T-cell (primary cell): Measurements from ENCODE around the gene MTARC2. TPM values are rescaled to one million over a fixed set of nuclear protein-coding genes. Genes with fewer than 3 reads are reported as not detected.

Experiments used
- ATAC-seq, 4 experiments: fragments of 200-7000 bp in 3 of 4; fragments of 150-1000 bp in 1 of 4; cut with Tn5 transposase; replicated peaks in 1 of 4; 1 replicate in 3 of 4; 2 replicates in 1 of 4; pipeline ENCODE4 v1.10.0; 2021; ENCODE audit warnings: moderate library complexity in 3 of 4, mild to moderate bottlenecking in 2 of 4, moderate number of reproducible peaks in 1 of 4
- CTCF ChIA-PET, 2 donors: fragments of 300-600 bp; sonication (Branson Sonifier 250); formaldehyde crosslinking; loops; one replicate each; lab custom pipeline; 2022; ENCODE audit warnings: antibody characterized with exemption in 2 of 2; lab: Charles Lee
- POLR2A ChIA-PET, 2 donors: fragments of 300-600 bp; sonication (Branson Sonifier 250); formaldehyde crosslinking; loops; one replicate each; lab custom pipeline; 2022; ENCODE audit warnings: antibody characterized with exemption in 2 of 2; lab: Charles Lee
- DNase-seq, 35 experiments: peaks; one replicate each; pipeline versions ENCODE4 v3.0.0 to v3.0.0-alpha.2; 2013 to 2023
- H3K27ac ChIP-seq: one replicate; pipeline ENCODE4 v1.5.1; 2013; ENCODE audit warnings: low read length
- H3K27me3 ChIP-seq, 2 experiments: replicated peaks in 1 of 2; 1 replicate in 1 of 2; 2 replicates in 1 of 2; pipeline versions ENCODE4 v1.6.1 to v1.7.0; 2013; ENCODE audit warnings: low read length in 1 of 2, mixed read lengths in 1 of 2; ENCODE audit not compliant: control insufficient read depth in 2 of 2, insufficient read depth in 2 of 2; ENCODE audit errors: extremely low read depth in 1 of 2
- H3K36me3 ChIP-seq, 2 donors: 1 replicate in 1 of 2; 2 replicates in 1 of 2; pipeline versions ENCODE4 v1.6.1 to v1.7.0; 2013; ENCODE audit warnings: low read length in 1 of 2; ENCODE audit not compliant: control insufficient read depth in 2 of 2, insufficient read depth in 1 of 2; ENCODE audit errors: extremely low read depth in 1 of 2
- H3K4me1 ChIP-seq, 2 experiments: 1 replicate in 1 of 2; 2 replicates in 1 of 2; pipeline versions ENCODE4 v1.6.1 to v1.7.0; 2013; ENCODE audit warnings: low read length in 2 of 2, mixed read lengths in 1 of 2; ENCODE audit not compliant: insufficient read depth in 2 of 2, control insufficient read depth in 1 of 2; ENCODE audit errors: extremely low read depth in 1 of 2
- H3K4me3 ChIP-seq, 2 donors: 1 replicate in 1 of 2; 2 replicates in 1 of 2; pipeline versions ENCODE4 v1.5.1 to v1.7.0; 2013; ENCODE audit warnings: mild to moderate bottlenecking in 2 of 2, low read length in 1 of 2, moderate library complexity in 1 of 2; ENCODE audit not compliant: control insufficient read depth in 1 of 2; ENCODE audit errors: extremely low read depth in 1 of 2
- H3K9me3 ChIP-seq: 2 replicates; pipeline ENCODE4 v1.7.0; 2013
- H3K27ac Mint-ChIP-seq, 2 donors: one replicate each; pipeline ENCODE4 v1.8.0; 2020 to 2021; ENCODE audit warnings: mild to moderate bottlenecking in 2 of 2, mixed read lengths in 2 of 2
- H3K27me3 Mint-ChIP-seq, 2 donors: one replicate each; pipeline ENCODE4 v1.8.0; 2021 to 2022; ENCODE audit warnings: mixed read lengths in 2 of 2
- H3K36me3 Mint-ChIP-seq: one replicate; pipeline ENCODE4 v1.8.0; 2021; ENCODE audit warnings: mixed read lengths
- H3K4me1 Mint-ChIP-seq, 3 donors: one replicate each; pipeline ENCODE4 v1.8.0; 2020 to 2022; ENCODE audit warnings: mixed read lengths in 3 of 3, mild to moderate bottlenecking in 1 of 3
- H3K4me3 Mint-ChIP-seq, 3 donors: one replicate each; pipeline ENCODE4 v1.8.0; 2020 to 2022; ENCODE audit warnings: mild to moderate bottlenecking in 3 of 3, mixed read lengths in 3 of 3, moderate library complexity in 3 of 3
- H3K9me3 Mint-ChIP-seq, 3 donors: one replicate each; pipeline ENCODE4 v1.8.0; 2020 to 2022; ENCODE audit warnings: mixed read lengths in 3 of 3
- WGBS: methylation state at CpG from one replicate; pipeline ENCODE4 v1.1.5; 2013; ENCODE audit warnings: missing lambda C conversion rate; ENCODE audit not compliant: insufficient coverage; 5-methylcytosine and 5-hydroxymethylcytosine counted together
- total RNA-seq, 35 experiments: library from RNA in 6 of 35; stranded (reverse) in 6 of 35; fragments of 120-200 nt in 1 of 35; gene quantifications; one replicate each; pipeline versions ENCODE4 v1.2.1 to v1.2.4 and lab custom pipeline; 2013 to 2026

Gene MTARC2
- total RNA-seq, 5 donors from 2014 or later (not counting 1 experiment from before 2014, with no cell fraction given) = 0.33 to 0.47 (median 0.41) TPM; not detected in 2

GRCh38 chr1:220748936-220749335, 814 bp downstream of the MTARC2 start:
- H3K36me3 Mint-ChIP-seq = peaks cover 3% of the 10 kb centered on the region
- 0% methylated on average over 2 of the region's 3 CpGs for WGBS
- POLR2A ChIA-PET = no interaction called here

GRCh38 chr1:220750131-220750515, 2.0 kb downstream of the MTARC2 start:
- Histone ChIP-seq H3K27ac (no peak overlapping the region), H3K4me3 (no peak overlapping the region), H3K9me3 (no peaks in the 10 kb centered on the region), H3K36me3 (no peaks in the 10 kb centered on the region), H3K27me3 (peaks cover 2 to 49% of the 10 kb centered on the region in 2 experiments), H3K4me1 (peaks cover 0 to 6% of the 10 kb centered on the region in 2 experiments)
- Mint-ChIP-seq H3K36me3 (peaks cover 3% of the 10 kb centered on the region), H3K27me3 (peaks cover 57 to 62% of the 10 kb centered on the region in 2 donors), H3K27ac (no peak overlapping the region), H3K4me1 (peaks cover 0 to 9% (median 6%) of the 10 kb centered on the region in 3 donors), H3K4me3 (no peak overlapping the region), H3K9me3 (no peaks in the 10 kb centered on the region)
- ATAC-seq = no peak
- ChIA-PET CTCF (no interaction called here), POLR2A (no interaction called here)
- 50% methylated on average over 4 of the region's 6 CpGs for WGBS
- DNase-seq = no peak

More at GRCh38 chr1:220748936-220749335, 814 bp downstream of the MTARC2 start:
- Mint-ChIP-seq H3K9me3 (no peaks in the 10 kb centered on the region), H3K27me3 (peaks cover 52 to 62% of the 10 kb centered on the region in 2 donors), H3K4me1 (peaks cover 0 to 9% (median 6%) of the 10 kb centered on the region in 3 donors), H3K4me3 (peak overlapping the region; percentile 51 to 60 (median 56)), H3K27ac (no peak overlapping the region)
- Histone ChIP-seq H3K4me3 (no peak overlapping the region), H3K36me3 (no peaks in the 10 kb centered on the region), H3K4me1 (peaks cover 0 to 6% of the 10 kb centered on the region in 2 experiments), H3K27me3 (peaks cover 2 to 49% of the 10 kb centered on the region in 2 experiments), H3K27ac (no peak overlapping the region), H3K9me3 (no peaks in the 10 kb centered on the region)
- DNase-seq = no peak
- CTCF ChIA-PET = no interaction called here
- no peak for ATAC-seq

GRCh38 chr1:220751111-220751510, 3.0 kb downstream of the MTARC2 start:
- Mint-ChIP-seq H3K27ac (no peak overlapping the region), H3K36me3 (no peaks in the 10 kb centered on the region), H3K4me1 (peaks cover 0 to 9% (median 6%) of the 10 kb centered on the region in 3 donors), H3K9me3 (no peaks in the 10 kb centered on the region), H3K27me3 (peaks cover 56 to 61% of the 10 kb centered on the region in 2 donors), H3K4me3 (no peak overlapping the region)
- H3K27me3 ChIP-seq = peaks cover 2 to 48% of the 10 kb centered on the region in 2 experiments
- ATAC-seq (no peak), DNase-seq (no peak)
- CTCF ChIA-PET = interaction anchor here in 1 of 2 donors (0.5 kb wide), 1 partner anchor 440 kb away, joined by 3 read pairs; no protein-coding TSS in a partner anchor
- H3K4me1 ChIP-seq = peaks cover 0 to 6% of the 10 kb centered on the region in 2 experiments
- POLR2A ChIA-PET = no interaction called here
- no peaks in the 10 kb centered on the region for H3K9me3 ChIP-seq
- H3K36me3 ChIP-seq = no peaks in the 10 kb centered on the region
- H3K4me3 ChIP-seq = no peak overlapping the region
- 80% methylated on average over 1 of the region's 2 CpGs for WGBS
- no peak overlapping the region for H3K27ac ChIP-seq

GRCh38 chr1:220754212-220754917, 6.2 kb downstream of the MTARC2 start:
- Histone ChIP-seq H3K27ac (no peak overlapping the region), H3K27me3 (peaks cover 0 to 22% of the 10 kb centered on the region in 2 experiments), H3K4me3 (no peak overlapping the region), H3K4me1 (no peaks in the 10 kb centered on the region), H3K36me3 (no peaks in the 10 kb centered on the region), H3K9me3 (no peaks in the 10 kb centered on the region)
- Mint-ChIP-seq H3K4me3 (no peak overlapping the region), H3K27ac (no peak overlapping the region), H3K9me3 (no peaks in the 10 kb centered on the region), H3K36me3 (no peaks in the 10 kb centered on the region), H3K4me1 (no peaks in the 10 kb centered on the region), H3K27me3 (peaks cover 43% of the 10 kb centered on the region in 2 donors)
- DNase-seq (no peak), ATAC-seq (no peak)
- WGBS = 44% methylated on average over 1 of the region's 6 CpGs
- POLR2A ChIA-PET = no interaction called here
- CTCF ChIA-PET = no interaction called here

GRCh38 chr1:220754918-220755295, 6.8 kb downstream of the MTARC2 start:
- no peak for DNase-seq
- no peaks in the 10 kb centered on the region for H3K9me3 ChIP-seq
- POLR2A ChIA-PET = no interaction called here
- Mint-ChIP-seq H3K36me3 (no peaks in the 10 kb centered on the region), H3K9me3 (no peaks in the 10 kb centered on the region), H3K4me3 (no peak overlapping the region), H3K4me1 (no peaks in the 10 kb centered on the region), H3K27me3 (peaks cover 40 to 42% of the 10 kb centered on the region in 2 donors), H3K27ac (no peak overlapping the region)
- no peaks in the 10 kb centered on the region for H3K36me3 ChIP-seq
- CTCF ChIA-PET = no interaction called here
- H3K4me1 ChIP-seq = no peaks in the 10 kb centered on the region
- WGBS = 82% methylated on average over 3 of the region's 4 CpGs
- no peak overlapping the region for H3K27ac ChIP-seq
- ATAC-seq = no peak
- peaks cover 0 to 20% of the 10 kb centered on the region in 2 experiments for H3K27me3 ChIP-seq
- no peak overlapping the region for H3K4me3 ChIP-seq

- no peak overlapping the region for H3K27ac Mint-ChIP-seq
- no peaks in the 10 kb centered on the region for H3K4me1 ChIP-seq
- H3K27me3 Mint-ChIP-seq = peaks cover 38 to 39% of the 10 kb centered on the region in 2 donors
- H3K36me3 ChIP-seq = no peaks in the 10 kb centered on the region
- no peak overlapping the region for H3K4me3 ChIP-seq
- no peak overlapping the region for H3K4me3 Mint-ChIP-seq
- H3K4me1 Mint-ChIP-seq = no peaks in the 10 kb centered on the region
- no peak for DNase-seq
- WGBS = 50% methylated on average over 6 of the region's 6 CpGs
- no peaks in the 10 kb centered on the region for H3K36me3 Mint-ChIP-seq
- peaks cover 0 to 20% of the 10 kb centered on the region in 2 experiments for H3K27me3 ChIP-seq
- no peak overlapping the region for H3K27ac ChIP-seq
- ATAC-seq = no peak
- ChIA-PET CTCF (no interaction called here), POLR2A (no interaction called here)
- no peaks in the 10 kb centered on the region for H3K9me3 ChIP-seq
- no peaks in the 10 kb centered on the region for H3K9me3 Mint-ChIP-seq
These were observed 7.2 kb downstream of the MTARC2 start for GRCh38 chr1:220755309-220755708.
